Uterus (tissue), 2 donors: ENCODE data around the gene SCT.

ENCODE experiments used
- CTCF ChIP-seq, 4 experiments: fragments of 200-600 bp in 2 of 4; fragments of 450-650 bp in 2 of 4; sonication (generic) in 2 of 4; IDR thresholded peaks; one replicate each; pipeline ENCODE4 v1.5.1; 2016 to 2019; ENCODE audit warnings: antibody characterized with exemption in 4 of 4, mild to moderate bottlenecking in 2 of 4, moderate library complexity in 1 of 4
- POLR2A ChIP-seq, 2 donors: fragments of 450-650 bp; IDR thresholded peaks; one replicate each; pipeline ENCODE4 v1.6.1; 2016; ENCODE audit warnings: antibody characterized with exemption in 2 of 2, mild to moderate bottlenecking in 1 of 2, moderate library complexity in 1 of 2

- TF ChIP-seq CTCF (IDR thresholded peaks at IDR 0.05) (no peak), POLR2A (IDR thresholded peaks at IDR 0.05) (no peak)
These were observed 10.4 kb downstream of the SCT start for GRCh38 chr11:616320-617198.
